ENCODE data around the gene MAP4K2.

DNA sequence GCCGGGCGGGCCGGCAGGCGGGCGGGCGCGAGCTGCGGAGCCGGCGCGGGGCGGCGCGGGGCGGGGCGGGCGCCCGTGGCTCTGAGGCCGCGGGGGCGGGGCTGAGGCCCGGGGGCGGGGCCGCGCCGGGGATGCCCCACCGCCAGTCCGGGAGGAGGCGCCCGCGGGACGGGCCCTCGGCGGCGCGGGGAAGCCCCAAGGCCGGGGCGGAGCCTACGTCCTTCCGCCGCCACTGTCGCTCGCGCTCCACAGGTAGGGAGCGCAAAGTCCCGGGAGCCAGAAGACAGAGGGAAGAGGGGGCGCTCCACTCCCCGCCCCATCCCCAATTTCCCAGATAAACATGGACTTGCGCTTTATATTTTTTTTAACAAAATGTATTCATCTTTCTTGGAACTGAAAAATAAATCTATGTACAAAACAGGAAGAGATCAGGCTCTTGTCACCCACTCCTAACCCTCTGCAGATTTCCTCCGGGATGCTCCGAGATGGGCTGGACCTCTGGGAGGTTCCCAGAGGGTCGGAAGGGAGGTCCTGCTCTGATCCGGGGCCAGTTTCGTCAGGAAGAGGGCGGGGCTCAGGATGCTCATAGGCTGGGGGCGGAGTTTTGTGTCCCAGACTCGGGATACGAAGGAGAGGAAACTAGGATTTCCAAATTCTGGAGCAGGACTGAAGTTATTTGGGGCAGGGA is at the start of gene MAP4K2:
- TF ChIP-seq, protein P1, sequence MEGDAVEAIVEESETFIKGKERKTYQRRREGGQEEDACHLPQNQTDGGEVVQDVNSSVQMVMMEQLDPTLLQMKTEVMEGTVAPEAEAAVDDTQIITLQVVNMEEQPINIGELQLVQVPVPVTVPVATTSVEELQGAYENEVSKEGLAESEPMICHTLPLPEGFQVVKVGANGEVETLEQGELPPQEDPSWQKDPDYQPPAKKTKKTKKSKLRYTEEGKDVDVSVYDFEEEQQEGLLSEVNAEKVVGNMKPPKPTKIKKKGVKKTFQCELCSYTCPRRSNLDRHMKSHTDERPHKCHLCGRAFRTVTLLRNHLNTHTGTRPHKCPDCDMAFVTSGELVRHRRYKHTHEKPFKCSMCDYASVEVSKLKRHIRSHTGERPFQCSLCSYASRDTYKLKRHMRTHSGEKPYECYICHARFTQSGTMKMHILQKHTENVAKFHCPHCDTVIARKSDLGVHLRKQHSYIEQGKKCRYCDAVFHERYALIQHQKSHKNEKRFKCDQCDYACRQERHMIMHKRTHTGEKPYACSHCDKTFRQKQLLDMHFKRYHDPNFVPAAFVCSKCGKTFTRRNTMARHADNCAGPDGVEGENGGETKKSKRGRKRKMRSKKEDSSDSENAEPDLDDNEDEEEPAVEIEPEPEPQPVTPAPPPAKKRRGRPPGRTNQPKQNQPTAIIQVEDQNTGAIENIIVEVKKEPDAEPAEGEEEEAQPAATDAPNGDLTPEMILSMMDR (IDR thresholded peaks at IDR 0.05): peak in 1 of 2 donors; percentile 28
- TF ChIP-seq POLR2A (IDR thresholded peaks at IDR 0.05): no peak

All from suprapubic skin (tissue), 3 donors.